Islet precursor cell (in vitro differentiated cells): ENCODE data around the gene CDC42BPA.
"Not testable (repeated sequence)": the region's sequence is repeated elsewhere in the genome, so short reads cannot be mapped to it uniquely, and the experiment has no call there.

Experiments used
- DNase-seq: peaks from one replicate; pipeline ENCODE4 v3.0.0-alpha.2; 2018

Gene CDC42BPA

DNA sequence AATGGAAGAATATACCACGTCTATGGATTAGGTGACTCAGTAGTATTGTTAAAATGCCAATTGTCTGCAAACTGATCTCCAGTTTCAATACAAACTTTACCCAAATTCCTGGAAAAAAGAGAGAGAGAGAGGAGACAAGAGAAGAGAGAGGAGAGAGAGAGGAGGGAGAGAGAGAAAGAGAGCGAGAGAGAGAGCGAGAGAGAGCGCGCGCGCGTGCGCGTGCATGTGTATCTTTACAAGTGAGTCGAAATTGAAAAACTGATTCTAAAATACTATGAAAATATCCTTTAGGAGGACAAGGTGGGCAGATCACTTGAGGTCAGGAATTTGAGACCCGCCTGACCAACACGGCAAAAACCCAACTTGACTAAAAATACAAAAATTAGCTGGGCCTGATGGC, 65.2 kb downstream of the CDC42BPA start:
- DNase-seq: no peak

DNA sequence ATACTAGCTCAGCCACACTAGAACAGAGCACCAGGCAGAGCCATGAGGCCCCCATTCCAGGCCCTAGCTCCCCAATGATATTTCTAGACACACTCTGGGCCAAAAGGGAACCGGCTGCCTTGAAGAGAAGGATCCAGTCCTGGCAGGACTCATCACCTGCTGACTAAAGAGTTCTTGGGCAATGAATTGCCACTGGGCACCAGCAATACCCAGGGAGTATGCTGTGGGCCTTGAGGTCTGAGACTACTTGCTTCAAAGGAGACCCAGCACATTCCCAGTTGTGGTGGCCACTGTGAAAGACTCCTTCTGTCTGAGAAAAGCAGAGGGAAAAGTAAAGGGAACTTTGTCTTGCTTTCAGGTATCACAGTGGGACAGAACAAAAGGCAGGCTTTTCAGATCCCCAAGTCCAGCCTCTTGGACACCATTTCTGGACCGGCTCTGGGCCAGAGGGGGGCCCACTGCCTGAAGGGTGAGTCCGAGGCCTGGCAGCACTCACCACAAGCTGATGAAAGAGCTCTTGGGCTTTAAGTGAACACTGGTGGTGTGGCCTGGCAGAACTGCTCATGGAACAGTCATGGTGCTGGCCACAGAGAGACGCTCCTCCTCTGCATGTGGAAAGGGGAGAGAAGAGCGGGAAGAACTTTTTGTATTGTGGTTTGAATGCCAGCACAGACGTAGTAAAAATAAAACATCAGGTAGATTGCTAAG, 72.5 kb downstream of the CDC42BPA start:
- peak; percentile 54 for DNase-seq

DNA sequence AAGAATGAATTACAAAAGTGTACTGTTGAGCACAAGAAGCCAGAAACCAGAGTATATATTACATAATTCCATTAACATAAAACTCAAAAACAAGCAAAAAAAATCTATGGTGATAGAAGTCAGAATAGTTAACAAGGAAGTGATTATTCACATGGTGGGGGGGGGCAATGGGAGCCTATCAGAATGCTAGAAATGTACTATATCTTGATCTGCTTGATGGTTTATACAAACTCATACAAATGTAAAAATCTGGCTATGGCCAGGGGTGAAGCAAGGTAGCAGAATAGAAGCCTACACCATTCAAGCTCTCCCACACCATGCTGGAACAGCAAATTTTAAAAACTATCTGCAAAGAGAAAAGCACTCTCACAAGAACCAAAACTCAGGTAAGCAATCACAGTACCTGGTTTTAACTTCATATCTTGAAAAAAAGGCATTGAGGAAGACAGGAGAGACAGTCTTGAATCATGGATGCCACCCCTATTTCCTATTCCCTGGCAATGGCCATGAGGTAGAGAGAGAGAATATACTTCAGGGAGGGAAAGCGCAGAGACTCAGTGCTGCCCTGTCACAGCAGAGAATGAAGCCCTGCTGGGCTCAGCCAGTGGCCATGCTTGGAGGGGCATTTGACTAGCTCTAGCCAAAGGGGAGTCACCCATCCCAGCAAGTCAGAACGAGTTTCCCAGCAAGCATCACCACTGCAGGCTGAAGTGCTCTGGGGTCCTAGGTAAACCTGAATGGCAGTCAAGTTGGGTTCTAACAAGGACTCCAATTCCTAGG, 73.8 kb downstream of the CDC42BPA start:
- DNase-seq: no peak

DNA sequence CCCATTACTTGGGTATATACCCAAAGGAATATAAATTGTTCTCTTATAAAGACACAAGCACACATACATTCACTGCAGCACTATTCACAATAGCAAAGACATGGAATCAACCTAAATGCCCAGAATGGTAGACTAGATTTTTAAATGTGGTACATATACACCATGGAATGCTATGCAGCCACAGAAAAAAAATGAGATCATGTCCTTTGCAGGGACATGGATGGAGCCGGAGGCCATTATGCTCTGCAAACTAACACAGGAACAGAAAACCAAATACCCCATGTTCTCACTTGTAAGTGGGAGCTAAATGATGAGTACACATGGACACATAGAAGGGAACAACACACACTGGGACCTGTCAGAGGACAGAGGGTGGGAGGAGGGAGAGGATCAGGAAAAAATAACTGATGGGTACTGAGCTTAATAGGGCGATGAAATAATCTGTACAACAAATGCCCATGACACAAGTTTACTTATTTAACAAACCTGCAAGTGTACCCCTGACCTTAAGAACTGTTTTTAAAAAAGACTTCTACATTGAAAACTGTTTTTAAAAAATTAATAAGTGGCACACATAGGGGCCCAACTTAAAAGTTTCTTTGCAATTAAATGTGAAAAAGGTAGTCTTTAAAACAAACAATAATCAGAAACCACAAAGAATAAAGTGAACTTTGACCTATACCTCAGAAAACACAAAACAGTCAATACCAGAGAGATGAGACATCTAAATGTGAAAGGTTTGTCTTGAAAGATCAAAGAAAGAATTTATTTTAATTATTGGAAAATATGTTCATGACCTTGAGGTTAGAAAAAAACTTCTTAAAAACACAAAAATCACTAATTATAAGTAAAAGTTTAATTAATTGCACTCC, 75.2 kb downstream of the CDC42BPA start:
- DNase-seq: no peak

DNA sequence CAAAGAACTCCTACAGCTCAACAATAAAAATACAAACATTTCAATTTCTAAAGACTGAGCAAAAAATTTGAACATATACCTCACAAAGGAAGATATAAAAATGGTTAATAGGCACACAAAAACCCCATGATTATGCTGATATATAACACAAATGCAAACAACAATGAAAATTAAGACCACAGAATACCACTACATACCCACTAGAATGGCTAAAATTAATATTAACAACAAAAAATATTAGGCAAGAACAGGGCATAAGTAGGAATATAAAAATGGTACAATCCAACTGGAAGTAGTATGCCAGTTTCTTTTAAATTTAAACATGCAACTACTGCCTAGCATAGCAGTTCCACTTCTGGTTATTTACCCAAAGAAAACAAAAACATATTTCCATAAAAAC, 77.3 kb downstream of the CDC42BPA start:
- DNase-seq: no peak

DNA sequence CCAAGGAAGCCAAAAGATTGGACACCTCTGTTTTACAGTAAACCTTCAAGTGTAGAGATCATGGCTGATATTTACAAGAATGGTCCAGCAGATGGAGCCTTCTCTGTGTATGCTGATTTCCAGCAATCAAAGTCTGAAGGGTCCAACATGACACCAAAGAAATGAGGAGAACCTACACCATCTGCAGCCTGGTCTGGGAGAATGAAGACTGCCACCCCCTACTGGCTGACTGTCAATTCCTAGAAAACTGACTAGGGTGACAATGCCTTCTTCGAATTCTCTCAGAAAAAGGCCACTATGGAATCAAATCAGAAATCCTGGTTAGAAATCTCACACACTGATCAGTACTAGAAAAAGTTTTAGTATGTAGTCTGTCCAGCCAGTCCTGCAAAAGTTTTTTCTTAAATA, 83.3 kb downstream of the CDC42BPA start:
- peak; percentile 61 for DNase-seq

DNA sequence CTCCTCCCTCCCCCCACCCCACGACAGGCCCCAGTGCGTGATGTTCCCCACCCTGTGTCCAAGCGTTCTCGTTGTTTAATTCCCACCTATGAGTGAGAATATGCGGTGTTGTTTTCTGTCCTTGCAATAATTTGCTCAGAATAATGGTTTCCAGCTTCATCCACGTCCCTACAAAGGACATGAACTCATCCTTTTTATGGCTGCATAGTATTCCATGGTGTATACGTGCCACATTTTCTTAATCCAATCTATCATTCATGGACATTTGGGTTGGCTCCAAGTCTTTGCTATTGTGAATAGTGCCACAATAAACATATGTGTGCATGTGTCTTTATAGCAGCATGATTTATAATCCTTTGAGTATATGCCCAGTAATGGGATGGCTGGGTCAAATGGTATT, 87.2 kb downstream of the CDC42BPA start:
- DNase-seq: not testable (repeated sequence)

DNA sequence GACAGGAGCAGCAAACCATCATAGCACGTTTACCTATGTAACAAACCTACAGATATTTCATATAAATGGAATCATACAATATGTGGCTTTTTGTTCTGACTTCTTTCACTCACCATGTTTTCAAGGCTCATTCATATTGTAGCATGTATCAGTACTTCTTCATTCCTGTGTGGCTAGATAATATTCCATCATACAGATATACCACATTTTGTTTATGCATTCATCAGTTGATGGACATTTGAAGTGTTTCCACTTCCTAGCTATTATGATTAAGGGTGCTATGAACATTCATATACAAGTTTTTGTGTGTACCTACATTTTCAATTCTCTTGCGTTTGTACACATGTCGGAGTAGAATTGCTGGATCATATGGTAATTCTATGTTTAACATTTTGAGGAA, 90.1 kb downstream of the CDC42BPA start:
- DNase-seq: no peak

DNA sequence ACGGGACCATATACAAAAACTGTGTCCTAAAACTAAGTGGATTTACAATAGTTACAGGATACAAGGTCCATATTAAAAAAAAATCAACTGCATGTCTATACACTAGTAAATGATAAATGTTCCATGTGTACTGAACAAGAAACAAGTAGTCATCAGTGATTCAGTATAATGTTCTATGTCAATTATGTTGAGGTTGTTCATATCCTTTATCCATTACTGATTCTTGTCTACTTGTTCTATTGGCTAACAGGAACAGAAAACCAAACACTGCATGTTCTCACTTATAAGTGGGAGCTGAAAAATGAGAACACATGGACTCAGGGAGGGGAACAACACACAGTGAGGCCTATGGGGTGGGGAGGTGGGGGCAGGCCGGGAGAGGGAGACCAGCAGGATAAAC, 90.5 kb downstream of the CDC42BPA start:
- no peak for DNase-seq

DNA sequence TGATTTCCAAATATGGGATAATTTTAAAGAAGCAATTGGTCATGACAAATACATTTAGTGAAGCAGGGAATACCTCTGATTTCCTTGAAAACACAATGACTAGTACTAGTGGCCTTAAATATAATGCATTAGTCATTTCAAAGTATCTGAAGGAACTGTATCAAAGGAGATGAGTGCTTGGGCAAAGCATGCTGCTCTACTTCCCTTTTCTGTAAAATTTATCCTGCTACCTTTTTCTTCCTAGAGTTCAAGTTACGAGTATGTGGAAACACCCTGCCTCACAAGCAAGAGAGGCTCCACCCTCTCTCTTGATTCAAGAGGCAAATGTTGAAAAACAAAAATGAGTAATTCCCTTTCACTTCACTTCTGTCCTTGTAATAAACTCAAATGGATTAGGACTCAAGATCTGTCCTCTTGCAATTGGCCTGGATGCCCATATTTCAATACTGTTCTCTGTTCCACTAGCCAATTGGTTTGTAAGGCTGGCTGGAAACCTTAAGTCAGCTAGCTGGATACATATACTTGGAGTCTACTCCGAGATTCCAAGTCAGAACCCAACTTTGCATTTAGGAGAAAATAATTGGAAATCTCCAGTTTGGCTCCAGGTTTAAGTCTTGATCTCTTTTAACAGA, 92.5 kb downstream of the CDC42BPA start:
- DNase-seq: no peak

DNA sequence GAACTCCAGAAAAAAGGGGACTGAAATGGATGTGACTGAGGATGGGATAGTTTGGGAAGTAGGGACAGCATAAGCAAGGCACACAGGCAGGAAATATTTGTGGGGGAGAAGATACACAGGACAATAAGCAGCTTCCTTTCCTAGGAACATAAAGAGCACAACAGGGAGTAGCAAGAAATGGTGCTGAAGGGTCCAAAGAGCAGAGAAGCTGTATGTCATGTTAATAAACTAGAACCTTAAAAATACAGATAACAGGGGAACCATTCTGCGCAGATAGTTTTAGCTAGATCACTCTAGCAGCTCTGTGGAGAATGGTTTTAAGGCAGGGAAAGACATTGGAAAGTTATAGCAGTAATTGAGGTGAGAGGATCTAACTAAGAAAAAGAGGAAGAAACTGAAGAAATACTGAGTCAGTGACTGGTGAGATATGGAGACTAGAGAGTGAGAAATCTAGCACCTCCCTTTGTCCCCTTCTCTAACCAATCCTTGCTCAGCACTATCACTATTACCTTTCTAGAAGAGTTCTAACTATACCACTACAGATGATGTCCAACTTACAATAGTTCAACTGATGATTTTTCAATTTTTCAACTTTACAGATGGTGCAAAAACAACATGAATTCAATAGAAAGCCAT, 95.0 kb downstream of the CDC42BPA start:
- no peak for DNase-seq

DNA sequence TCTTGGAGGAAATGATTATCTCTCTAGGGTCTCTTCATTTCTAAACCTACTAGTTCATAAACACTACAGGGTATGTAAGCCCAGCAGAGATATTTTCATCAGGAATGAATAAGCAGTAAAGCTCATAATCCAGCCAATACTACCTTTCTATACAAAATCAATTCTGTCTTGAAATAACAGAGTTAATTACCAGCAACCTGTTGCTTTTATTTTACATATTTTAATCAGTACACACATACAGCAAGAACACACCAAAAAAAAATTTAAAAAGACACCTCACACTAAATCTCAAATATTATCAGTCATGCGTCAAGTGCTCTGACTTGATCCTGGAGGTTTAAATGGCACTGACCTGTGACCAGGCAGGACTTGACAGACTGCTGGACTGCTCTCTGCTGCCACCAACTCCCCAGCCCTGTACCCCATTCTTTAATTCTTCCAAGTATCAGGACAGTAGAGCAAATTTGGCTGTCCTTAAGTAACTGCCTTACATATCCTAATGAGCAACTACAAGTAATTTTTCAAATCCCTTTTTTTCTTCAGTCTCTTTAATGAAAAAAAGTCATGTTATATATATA, 98.5 kb downstream of the CDC42BPA start:
- DNase-seq: no peak

DNA sequence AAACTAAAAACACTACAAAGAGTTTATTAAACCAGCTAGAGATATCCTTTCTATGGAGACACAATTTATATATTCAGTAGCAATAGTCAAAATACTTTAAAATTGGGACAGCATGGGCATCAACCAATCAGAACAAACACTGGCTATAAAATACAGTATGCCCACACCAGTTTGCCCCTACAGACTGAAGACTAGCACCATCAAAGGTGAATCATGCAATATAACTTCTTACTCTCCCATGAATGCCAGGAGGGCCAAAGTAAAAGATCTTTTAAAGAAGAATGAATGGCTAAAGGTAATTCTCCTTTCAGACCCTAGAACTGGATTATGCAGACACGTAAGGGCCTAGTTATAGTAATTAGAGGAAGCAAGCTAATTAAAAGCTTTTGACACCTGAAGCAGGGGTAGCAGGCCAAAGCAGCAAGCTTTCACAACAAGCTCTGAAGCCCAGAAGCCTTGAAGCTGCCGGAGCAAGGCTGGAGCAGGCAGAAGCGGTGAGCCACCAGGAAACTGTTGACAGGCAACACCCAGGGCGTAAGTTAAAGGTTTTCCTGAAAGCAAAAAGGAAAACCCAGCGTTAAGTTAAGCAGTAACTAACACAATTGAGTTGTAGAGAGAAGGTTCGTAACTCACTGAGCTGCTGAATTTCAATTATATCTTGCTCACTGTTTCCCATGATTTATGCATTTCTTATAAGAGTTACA, 99.3 kb downstream of the CDC42BPA start:
- no peak for DNase-seq

DNA sequence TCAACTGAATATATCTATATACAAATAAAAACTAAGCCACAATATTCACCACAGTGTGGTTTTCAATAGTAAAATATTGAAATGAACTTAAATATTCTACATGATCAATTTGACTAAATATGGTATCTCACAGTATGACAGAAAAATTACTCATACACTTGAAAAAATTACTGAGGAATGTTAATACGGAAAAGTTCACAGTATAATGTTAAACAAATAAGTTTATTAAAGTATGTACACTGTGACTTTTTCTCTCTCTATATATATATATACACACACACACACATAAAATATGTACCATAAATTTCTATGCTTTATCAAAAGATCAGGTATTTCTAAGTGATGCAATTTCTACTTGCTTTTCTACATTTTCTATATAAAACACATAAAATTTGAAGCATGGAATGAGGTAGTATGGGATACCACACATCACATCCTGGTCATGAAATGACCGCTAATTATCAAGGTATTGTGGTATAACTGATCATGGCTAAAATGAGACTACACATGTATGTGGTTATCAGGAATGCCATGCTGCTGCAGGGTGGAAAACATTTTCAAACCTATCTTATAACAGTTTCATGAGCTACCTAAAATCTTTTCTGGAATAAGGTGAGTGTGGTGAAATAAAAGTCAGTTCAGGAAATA, 102.3 kb downstream of the CDC42BPA start:
- no peak for DNase-seq

DNA sequence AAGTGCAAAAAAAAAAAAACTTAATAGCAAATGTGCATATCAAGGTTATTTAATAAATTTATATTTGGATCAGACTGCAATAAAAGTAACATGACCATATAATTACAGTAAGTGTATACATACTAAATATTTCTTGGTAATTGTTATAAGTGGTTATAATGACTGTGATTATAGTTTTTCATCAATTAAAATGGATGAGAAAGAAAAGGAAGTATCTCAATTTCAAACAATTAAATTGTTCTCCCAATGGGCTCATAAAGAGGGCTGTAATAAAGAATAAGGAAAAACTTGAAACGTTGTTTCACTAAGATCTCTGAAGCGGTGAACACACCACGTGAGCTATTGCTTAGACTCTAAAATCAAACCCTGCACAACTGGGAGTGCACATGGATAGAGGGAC, 104.1 kb downstream of the CDC42BPA start:
- DNase-seq: no peak

DNA sequence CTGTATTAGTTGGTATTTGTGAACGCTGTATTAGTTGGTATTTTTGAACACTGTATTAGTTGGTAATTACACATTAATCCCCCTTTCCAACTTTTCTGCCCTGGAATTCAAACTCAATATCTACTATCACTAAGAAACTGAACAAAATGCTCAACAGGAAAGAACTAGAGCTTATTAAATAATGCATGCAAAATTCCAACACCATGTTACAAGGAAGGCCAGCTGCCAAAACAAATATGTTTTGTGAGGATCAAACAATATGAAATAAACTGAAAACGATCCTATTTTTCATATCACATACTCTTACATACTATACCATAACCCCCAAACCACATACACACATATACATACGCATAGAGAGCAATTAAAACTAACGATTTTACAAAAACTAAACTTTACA, 104.9 kb downstream of the CDC42BPA start:
- DNase-seq: no peak

DNA sequence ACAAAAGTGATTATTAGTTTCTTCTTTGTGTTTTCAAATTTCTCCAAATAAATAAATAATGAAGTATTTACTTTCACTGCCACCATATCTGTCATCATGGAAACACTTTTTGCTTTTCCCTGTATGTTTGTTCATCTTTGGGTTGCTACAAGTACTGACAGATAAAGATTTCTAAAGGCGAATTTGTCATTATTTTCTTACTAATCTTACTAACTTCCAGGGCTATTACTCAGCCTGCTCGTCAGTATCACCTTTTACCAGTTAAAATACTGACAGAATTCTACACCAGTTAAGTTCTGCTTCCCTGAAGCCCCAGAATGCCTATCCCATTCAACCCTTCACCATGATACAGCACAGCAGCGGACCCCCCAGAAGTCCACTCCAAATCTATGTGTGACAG, 106.1 kb downstream of the CDC42BPA start:
- no peak for DNase-seq

DNA sequence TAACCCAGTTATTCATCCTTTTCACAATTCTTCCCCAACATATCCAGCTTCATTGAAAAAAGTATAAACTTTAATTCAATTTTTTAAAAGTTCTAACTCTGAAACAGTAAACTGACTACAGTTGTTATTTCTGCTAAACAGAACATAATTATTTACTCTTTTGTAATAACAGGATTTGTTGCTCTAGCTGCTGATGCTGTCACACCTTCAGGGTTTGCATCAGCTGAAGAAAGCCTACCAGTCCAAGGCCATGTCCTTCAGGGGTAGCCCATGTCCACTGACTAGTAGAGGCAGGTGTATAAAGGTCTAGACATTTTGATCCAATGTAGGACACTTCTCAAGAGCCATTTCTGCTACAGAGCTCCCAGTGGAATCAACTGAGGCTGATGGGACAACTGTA, 107.7 kb downstream of the CDC42BPA start:
- DNase-seq: no peak

DNA sequence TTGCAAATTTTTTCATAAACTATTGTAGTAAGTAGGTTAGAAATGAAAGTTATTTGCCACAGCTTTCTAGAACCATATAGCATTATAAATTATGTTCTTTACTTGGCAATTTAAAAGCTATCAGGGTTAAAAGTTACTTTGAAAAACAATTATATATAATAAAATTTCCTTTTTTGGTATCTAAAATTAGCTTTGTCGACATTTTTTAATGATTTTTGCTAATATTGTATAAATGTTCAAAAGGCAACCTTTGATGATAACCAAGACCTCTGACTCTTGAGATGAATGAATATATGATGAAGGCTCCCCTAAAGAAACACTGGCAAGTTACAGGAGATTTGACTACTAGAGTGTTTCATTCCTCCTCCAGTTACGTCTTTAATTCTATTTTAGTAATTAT, 121.2 kb downstream of the CDC42BPA start:
- DNase-seq: no peak

DNA sequence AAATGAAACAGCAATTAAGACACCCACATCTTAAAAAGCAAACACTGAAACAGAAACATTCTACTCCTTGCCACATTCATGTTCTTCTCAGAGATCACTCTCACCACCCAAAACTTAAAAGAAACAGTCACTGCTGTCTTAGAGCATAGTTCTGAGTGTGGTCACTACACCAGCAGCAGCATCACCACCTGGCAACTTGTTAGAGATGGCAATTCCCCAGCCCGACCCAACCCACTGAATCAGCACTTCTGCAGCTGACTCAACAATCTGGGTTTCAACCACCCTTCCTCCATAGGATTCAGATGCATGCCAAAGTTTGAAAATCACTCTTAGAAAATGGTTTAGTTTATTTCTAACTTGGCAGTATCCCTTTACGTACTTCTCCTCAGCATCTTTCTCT, 126.1 kb downstream of the CDC42BPA start:
- DNase-seq: no peak

DNA sequence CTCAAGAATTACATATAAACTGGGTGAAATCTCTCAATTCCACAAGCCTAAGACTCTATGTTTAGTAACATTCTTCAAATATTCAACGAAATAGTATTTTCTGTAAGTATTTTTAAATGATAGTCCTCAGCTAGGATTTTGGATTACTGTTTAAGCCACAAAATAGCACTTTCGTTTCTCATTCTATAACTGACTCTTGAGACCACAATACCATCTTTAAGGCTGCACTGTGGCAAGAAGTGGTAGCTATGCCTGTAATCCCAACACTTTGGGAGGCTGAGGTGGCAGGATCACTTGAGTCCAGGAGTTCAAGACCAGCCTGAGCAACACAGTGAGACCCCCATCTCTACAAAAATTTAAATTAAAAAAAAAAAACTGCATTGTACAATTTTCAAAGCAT, 126.7 kb downstream of the CDC42BPA start:
- DNase-seq: no peak
